Measurements from ENCODE around the gene CDK5RAP1.

DNA sequence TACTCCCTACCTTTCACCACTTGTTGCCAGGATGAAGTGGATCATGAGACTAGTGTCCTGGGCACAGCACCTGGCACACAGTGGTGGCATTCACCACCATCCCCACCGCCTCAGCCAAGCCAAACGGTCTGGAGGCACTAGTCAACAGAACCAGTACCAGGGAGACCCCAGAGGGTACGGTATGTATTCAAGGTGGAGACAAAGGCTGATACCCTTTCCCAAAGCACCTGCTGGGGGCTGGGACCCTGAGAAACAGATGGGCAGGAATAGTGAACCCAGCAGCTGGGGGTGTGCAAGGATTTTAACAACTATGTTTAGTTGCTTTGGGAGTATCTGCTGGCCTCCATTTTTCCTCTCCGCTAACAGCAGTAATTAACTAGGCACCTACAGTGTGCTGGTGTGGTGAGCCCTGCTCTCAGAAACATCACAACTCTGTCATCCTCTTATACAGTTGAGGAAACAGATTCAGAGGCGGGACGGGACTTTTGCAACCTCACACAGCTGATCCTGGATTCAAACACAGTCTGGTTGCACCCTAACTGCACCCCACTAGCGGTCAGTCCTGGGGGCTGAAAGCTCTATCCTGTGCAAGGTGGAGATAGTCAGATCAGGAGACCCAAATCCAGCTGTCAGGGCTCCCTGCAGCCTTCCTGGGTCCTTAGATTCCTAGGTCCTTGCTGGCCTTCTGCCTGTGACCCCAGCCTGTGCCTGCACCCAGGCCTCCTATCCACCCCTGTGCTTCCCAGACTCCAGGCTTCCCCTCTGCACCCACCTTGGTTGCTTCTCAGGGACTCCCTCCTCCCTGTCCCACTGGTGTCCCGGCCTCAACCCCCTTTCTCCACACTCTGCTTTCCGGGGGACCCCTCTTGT, 41.1 kb upstream of the CDK5RAP1 start:
- TF ChIP-seq, protein P1, sequence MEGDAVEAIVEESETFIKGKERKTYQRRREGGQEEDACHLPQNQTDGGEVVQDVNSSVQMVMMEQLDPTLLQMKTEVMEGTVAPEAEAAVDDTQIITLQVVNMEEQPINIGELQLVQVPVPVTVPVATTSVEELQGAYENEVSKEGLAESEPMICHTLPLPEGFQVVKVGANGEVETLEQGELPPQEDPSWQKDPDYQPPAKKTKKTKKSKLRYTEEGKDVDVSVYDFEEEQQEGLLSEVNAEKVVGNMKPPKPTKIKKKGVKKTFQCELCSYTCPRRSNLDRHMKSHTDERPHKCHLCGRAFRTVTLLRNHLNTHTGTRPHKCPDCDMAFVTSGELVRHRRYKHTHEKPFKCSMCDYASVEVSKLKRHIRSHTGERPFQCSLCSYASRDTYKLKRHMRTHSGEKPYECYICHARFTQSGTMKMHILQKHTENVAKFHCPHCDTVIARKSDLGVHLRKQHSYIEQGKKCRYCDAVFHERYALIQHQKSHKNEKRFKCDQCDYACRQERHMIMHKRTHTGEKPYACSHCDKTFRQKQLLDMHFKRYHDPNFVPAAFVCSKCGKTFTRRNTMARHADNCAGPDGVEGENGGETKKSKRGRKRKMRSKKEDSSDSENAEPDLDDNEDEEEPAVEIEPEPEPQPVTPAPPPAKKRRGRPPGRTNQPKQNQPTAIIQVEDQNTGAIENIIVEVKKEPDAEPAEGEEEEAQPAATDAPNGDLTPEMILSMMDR (IDR thresholded peaks at IDR 0.05; ENCODE audit: low read length), result no peak
- no peak for TF ChIP-seq EZH2 (IDR thresholded peaks at IDR 0.05; ENCODE audit: borderline replicate concordance, low read length)
